ENCODE results near the gene TRMT13. TPM values are rescaled to one million over a fixed set of nuclear protein-coding genes. Genes with fewer than 3 reads are reported as not detected.

The TRMT13 gene
- total and polyA plus RNA-seq, 2 of the 13 experiments (the other 11 are each of a cell fraction or from before 2014, with no cell fraction given), result 10.0 to 12.4 TPM

- TF ChIP-seq ZNF33A (CRISPR knock-in tag; IDR thresholded peaks at IDR 0.05; ENCODE audit: borderline replicate concordance), result no peak
- no peak for TF ChIP-seq ZNF354B (CRISPR knock-in tag; IDR thresholded peaks at IDR 0.05)
- no peak for TF ChIP-seq TRIM22 (IDR thresholded peaks at IDR 0.05)
- TF ChIP-seq SATB2 (CRISPR knock-in tag; IDR thresholded peaks at IDR 0.05), result no peak
- TF ChIP-seq ZFAT (CRISPR knock-in tag; conservative IDR thresholded peaks at IDR 0.05), result no peak
- no peak for TF ChIP-seq NFE2L1 (CRISPR knock-in tag; IDR thresholded peaks at IDR 0.05; ENCODE audit: borderline replicate concordance)
- TF ChIP-seq ZNF800 (CRISPR knock-in tag; IDR thresholded peaks at IDR 0.05), result no peak
- TF ChIP-seq ZMYM3 (CRISPR knock-in tag; IDR thresholded peaks at IDR 0.05), result no peak
- no peak for TF ChIP-seq RFX5 (IDR thresholded peaks at IDR 0.05; ENCODE audit: low read depth, low read length)
- no peak for TF ChIP-seq NFKBIZ (CRISPR knock-in tag; IDR thresholded peaks at IDR 0.05)
These were observed 45.6 kb upstream of the TRMT13 start (continued) for GRCh38 chr1:100087396-100087795.

DNA sequence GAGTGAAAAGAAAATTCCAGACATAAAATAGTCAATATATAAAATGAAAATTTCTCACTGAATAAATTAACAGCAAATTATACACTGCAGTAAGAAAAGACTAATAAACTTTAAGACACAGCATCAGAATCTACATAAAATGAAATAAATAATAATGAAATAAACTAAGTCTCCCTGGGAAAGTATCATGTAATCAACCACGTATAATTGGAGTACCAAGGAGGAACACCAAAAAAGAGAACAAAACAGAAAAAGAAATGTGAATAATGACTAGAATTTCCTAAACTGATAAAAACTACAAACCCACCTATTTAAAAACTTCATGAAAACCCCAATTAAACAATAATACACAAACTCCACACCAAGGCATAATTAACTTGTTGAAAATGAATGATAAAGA lies 43.9 kb upstream of the TRMT13 start:
- no peak overlapping the region for H3K9ac ChIP-seq (ENCODE audit: insufficient read depth, low read depth, low read length)
- DNase-seq (ENCODE audit: low spot score), result no peak
- BruUV-seq (replicated peaks), result no TSS peak
- H2AFZ ChIP-seq (ENCODE audit: low read length), result no peak overlapping the region
- H3K4me3 ChIP-seq (replicated peaks in 1 of 3; ENCODE audit: insufficient read depth in 1 of 3, low read depth in 2 of 3, low read length in 3 of 3), result no peak overlapping the region
- peaks cover 0 to 4% of the 10 kb centered on the region in 2 experiments; a peak in 3 of 5 replicates for H3K36me3 ChIP-seq (replicated peaks in 1 of 2; ENCODE audit: control insufficient read depth in 1 of 2, insufficient read depth in 2 of 2, low read length in 2 of 2)
- 98% methylated on average over 1 of the region's 1 CpG for WGBS (ENCODE audit: low lambda C conversion rate)
- in situ Hi-C loops (cut with HindIII; ENCODE audit: extremely low pct_ligation_motif_present, low pct_unique_long_range_greater_than_20kb) (no loop called here), intact Hi-C loops (cut with micrococcal nuclease; ENCODE audit: unreplicated experiment) (no loop called here)
- ChIA-PET CTCF (ENCODE audit: low intra/inter-chr PET ratio, low total read pairs) (no interaction called here), POLR2A (no interaction called here)
- ATAC-seq, result no peak
- no peak overlapping the region for H3K27ac ChIP-seq (ENCODE audit: extremely low read length, insufficient read depth, low read length)
- H3K4me2 ChIP-seq (ENCODE audit: low read depth, low read length), result no peak overlapping the region
- no peaks in the 10 kb centered on the region for H3K27me3 ChIP-seq (ENCODE audit: control insufficient read depth in 1 of 2, insufficient read depth in 2 of 2, low read length in 2 of 2)
- H3K4me1 ChIP-seq (ENCODE audit: insufficient read depth, low read length), result no peaks in the 10 kb centered on the region
- H3K79me2 ChIP-seq (ENCODE audit: insufficient read depth, low read length), result no peaks in the 10 kb centered on the region
- H3K9me3 ChIP-seq (ENCODE audit: low read length), result no peaks in the 10 kb centered on the region
- no peaks in the 10 kb centered on the region for H4K20me1 ChIP-seq (ENCODE audit: insufficient read depth, low read length)
- FAIRE-seq, result no peak
- TF ChIP-seq ATAD3A (CRISPR knock-in tag; IDR thresholded peaks at IDR 0.05) (no peak), MLLT10 (CRISPR knock-in tag; IDR thresholded peaks at IDR 0.05) (no peak), MLX (CRISPR knock-in tag; IDR thresholded peaks at IDR 0.05) (no peak), MXD1 (CRISPR knock-in tag; IDR thresholded peaks at IDR 0.05) (no peak), ZNF724P (CRISPR knock-in tag; IDR thresholded peaks at IDR 0.05; ENCODE audit: borderline replicate concordance) (no peak), PHF21A (CRISPR knock-in tag; IDR thresholded peaks at IDR 0.05) (no peak), REPIN1 (CRISPR knock-in tag; IDR thresholded peaks at IDR 0.05; ENCODE audit: borderline replicate concordance, low read depth) (no peak), ZNF441 (CRISPR knock-in tag; IDR thresholded peaks at IDR 0.05; ENCODE audit: borderline replicate concordance) (no peak), ZSCAN29 (CRISPR knock-in tag; conservative IDR thresholded peaks at IDR 0.05) (no peak)

Data from HepG2 (cell line).